GM13977 (cell line): ENCODE measurements around the gene CNOT1.
"Not testable (repeated sequence)": the region's sequence is repeated elsewhere in the genome, so short reads cannot be mapped to it uniquely, and the experiment has no call there.

Experiments used
- DNase-seq: peaks from one replicate; pipeline ENCODE4 v3.0.0; 2012; ENCODE audit warnings: low spot score
- CTCF ChIP-seq: IDR thresholded peaks from 2 replicates; pipeline ENCODE4 v1.5.1; 2012; ENCODE audit warnings: mild to moderate bottlenecking, control low read depth; ENCODE audit not compliant: insufficient read depth; ENCODE audit errors: extremely low read depth, missing control alignments
- in situ Hi-C: fragments of 300-500 bp; cut with MboI; formaldehyde crosslinking; loops from one replicate; pipeline ENCODE4 v1.12.0; 2022; ENCODE audit warnings: low sequenced_read_pairs, low pct_unique_long_range_greater_than_20kb, mixed read lengths, inconsistent platforms; ENCODE audit not compliant: unreplicated experiment

The CNOT1 gene

GRCh38 chr16:58639230-58639629, 9.6 kb upstream of the CNOT1 start:
- no peak for TF ChIP-seq CTCF
- DNase-seq = no peak
- in situ Hi-C loops = no loop called here

- no peak for DNase-seq
- in situ Hi-C loops = no loop called here
- no peak for TF ChIP-seq CTCF
Measured at GRCh38 chr16:58638148-58639036, 8.8 kb upstream of the CNOT1 start.

GRCh38 chr16:58637021-58637420, 7.4 kb upstream of the CNOT1 start:
- in situ Hi-C loops = not testable (repeated sequence)

GRCh38 chr16:58636466-58636865, 6.8 kb upstream of the CNOT1 start:
- in situ Hi-C loops = no loop called here
- no peak for TF ChIP-seq CTCF
- no peak for DNase-seq

More at GRCh38 chr16:58637021-58637420, 7.4 kb upstream of the CNOT1 start:
- DNase-seq = not testable (repeated sequence)

GRCh38 chr16:58635502-58635901, 5.9 kb upstream of the CNOT1 start:
- in situ Hi-C loops = no loop called here
- TF ChIP-seq CTCF = no peak
- no peak for DNase-seq

- no peak for DNase-seq
- in situ Hi-C loops = no loop called here
- no peak for TF ChIP-seq CTCF
Measured at GRCh38 chr16:58634265-58634802, 4.7 kb upstream of the CNOT1 start.

GRCh38 chr16:58628845-58629732, 537 bp downstream of the CNOT1 start:
- TF ChIP-seq CTCF = no peak
- in situ Hi-C loops = no loop called here
- DNase-seq = no peak
